A549 treated with AZD9567 at 1 μM for 4 hours (cell line): ENCODE measurements around the gene ZMYM3. TPM values are rescaled to one million over a fixed set of nuclear protein-coding genes. Genes with fewer than 3 reads are reported as not detected.

ENCODE experiments used
- total RNA-seq: library from RNA; stranded (reverse); fragments of 200-300 nt; extraction: Qiagen RNA extraction; gene quantifications from 5 replicates; pipeline ENCODE4 v1.2.3, GENCODE V29; 2022; ENCODE audit not compliant: insufficient read depth

ZMYM3 gene
- total RNA-seq, result 9.6 to 12.8 TPM (median 12.1 TPM) in 5 replicates

DNA sequence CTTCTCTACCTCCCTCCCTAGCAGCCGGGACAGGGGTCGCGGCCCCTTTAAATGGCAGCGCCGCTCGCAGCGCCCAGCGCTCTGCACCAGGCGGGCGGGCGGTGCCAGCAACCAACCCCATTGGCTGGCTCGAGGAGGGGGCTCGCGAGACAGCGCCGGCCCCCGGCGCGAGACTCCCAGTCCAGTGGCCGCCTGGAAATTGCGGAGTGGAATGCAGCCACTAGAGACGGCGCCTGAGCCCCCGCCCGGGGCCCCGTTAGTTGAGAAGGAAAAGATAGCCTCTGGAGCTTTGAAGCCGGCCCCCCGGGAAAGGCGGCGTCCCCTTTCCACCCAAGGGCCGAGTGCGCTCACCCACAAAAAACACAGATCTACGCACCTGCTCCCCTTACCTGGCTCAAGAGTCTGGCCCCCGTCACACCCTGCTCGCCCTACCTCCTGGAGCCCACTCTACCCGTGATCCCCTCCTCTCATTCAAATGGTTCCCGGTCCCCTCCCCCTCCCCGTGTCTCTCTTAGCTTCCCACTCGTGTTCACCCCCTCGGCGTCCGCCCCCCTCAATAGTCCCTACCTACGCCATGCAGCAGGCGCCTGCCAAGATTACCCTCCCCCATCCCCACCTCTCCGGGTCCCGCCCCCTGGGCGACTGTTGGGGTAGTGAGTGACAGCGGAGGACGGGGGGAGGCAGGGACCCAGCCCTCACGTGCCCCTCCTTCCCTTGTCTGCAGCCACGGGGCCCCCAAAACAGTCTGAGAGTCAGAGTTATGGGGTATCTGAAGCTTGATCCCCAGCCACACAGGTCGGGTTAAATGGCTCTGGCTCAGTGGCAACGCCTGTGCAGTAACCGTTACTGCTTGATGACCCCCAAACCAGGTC lies at the start of gene ZMYM3:
TSS of gene ZMYM3 (minus strand) at position 49 of the 872 bp plus-strand sequence. CDS start 885 bp downstream, outside the sequence.

DNA sequence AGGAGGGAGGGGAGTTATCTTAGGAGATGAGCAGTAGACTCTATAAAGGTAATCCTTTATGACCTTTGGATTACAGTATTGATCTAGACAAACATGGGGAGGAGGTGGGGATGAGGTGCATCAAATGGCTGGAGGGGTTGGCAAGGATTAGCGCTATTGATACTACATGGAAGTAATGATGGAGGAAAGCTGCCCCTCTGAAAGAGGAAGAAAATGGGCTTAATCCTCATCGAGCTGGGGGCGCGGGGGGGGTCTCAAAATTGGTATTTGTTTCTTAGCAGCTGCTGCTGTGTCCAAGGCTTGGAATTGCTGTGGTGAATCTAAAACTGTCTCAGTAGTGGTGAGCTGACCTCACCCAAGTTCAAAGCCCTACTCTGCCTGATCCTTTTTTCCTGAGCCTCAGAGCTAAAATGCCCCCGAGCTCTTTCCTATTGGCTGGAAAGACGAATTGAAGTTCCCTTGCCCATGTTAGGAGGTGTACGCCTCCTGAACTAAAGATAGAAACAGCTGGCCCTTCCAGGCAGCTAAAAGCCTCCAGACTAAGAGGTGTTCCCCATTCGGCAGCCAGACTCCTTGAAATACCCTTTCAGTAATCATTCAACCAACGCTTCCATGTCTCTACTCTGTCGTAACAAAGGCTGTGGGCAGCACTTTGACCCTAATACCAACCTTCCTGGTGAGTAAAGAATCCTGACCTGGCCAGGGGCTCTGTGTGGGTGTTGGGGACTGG lies 47.4 kb upstream of the ZMYM3 start, which contains the start of gene ITGB1BP2:
TSS of gene ITGB1BP2 (plus strand) at position 556 of the 730 bp plus-strand sequence. CDS start at position 613, 57 bp downstream.

DNA sequence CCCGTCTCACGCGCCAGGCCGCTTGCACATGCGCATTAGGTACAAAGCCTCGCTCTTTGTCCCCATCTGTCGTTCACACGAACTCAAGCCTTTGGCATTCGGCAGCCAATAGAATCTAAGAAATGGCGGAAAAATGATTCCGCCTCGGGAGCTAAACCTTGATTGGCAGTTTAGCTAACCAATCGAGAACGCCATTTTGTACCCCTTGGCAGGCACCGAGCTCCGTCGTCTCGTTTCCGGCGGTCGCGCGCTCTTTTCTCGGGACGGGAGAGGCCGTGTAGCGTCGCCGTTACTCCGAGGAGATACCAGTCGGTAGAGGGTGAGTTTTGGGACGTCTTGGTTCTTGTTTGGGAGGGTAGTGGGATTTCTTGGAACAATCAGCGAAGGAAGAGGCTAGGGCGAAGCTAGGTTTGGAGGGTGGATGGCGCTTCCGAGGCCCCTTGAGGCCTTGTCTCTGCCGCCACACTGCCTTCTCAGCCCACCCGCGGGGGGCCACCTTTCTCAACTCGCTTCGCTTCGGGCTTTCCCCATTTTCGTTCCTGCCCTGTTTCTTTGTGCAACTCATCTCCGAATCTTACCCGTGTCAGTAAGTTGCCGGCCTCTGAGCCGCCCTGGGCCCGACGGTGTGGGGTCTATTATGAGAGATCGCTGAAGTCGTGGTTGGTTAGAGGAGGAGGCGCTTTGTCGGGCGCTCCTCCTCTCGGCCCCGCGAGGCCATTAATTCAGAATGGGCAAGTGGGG lies 29.6 kb upstream of the ZMYM3 start, which contains the start of gene NONO:
TSS of gene NONO (plus strand) at position 233 of the 741 bp plus-strand sequence. CDS start 7,003 bp downstream, outside the sequence.

DNA sequence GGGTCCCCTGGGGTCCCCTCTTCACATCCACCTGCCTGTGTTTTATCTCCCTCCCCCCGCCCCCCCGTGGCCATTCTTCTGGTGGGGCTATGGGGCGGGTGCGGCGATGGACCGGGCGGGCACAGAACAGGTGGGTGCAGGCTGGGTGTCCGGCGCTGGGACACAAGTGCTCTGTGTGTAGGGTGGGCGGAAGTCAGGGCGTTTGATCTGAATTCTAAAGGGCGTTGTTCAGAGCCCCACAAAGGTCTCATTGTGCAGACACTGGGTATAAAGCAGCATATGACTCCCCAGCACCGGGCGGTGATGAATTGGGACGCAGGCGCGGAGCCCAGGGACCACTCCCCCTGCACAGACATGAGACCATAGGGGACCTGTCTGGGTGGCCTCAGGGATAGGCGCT lies 31.0 kb downstream of the ZMYM3 start, which contains the start of gene GJB1:
TSS of gene GJB1 (plus strand) at position 296 of the 400 bp plus-strand sequence. CDS start 484 bp downstream, outside the sequence.

Other genes with a start within 250 kb of the ZMYM3 start
- gene SNX12, start 185.8 kb downstream of the ZMYM3 start, total RNA-seq, result 69.5 to 82.9 TPM (median 70.4 TPM) in 5 replicates
- 1.1 to 2.5 TPM (median 1.2 TPM) in 5 replicates for gene FOXO4, start 158.3 kb downstream of the ZMYM3 start, total RNA-seq
- not detected in 5 replicates for gene CXorf65, start 147.4 kb downstream of the ZMYM3 start, total RNA-seq
- 0.10 to 0.39 TPM (median 0.18 TPM) in 4 of 5 replicates, not detected in the other for gene IL2RG, start 142.6 kb downstream of the ZMYM3 start, total RNA-seq
- gene MED12, start 135.5 kb downstream of the ZMYM3 start, total RNA-seq, result 8.3 to 14.2 TPM (median 10.5 TPM) in 5 replicates
- gene NLGN3, start 109.3 kb downstream of the ZMYM3 start, total RNA-seq, result 0.87 to 2.1 TPM (median 1.1 TPM) in 5 replicates
- gene GJB1, start 30.9 kb downstream of the ZMYM3 start, total RNA-seq, result 0.05 to 1.1 TPM (median 0.11 TPM) in 4 of 5 replicates, not detected in the other
- gene NONO, start 29.5 kb upstream of the ZMYM3 start, total RNA-seq, result 353 to 395 TPM (median 355 TPM) in 5 replicates
- 0.90 to 1.2 TPM (median 1.1 TPM) in 4 of 5 replicates, not detected in the other for gene ITGB1BP2, start 47.6 kb upstream of the ZMYM3 start, total RNA-seq
- gene TAF1, start 112.2 kb upstream of the ZMYM3 start, total RNA-seq, result 13.1 to 16.9 TPM (median 16.2 TPM) in 5 replicates